Cardiac septum (tissue), 1 donor: ENCODE data around the gene SHE. TPM values are rescaled to one million over a fixed set of nuclear protein-coding genes. Genes with fewer than 3 reads are reported as not detected.
"Not testable (repeated sequence)": the region's sequence is repeated elsewhere in the genome, so short reads cannot be mapped to it uniquely, and the experiment has no call there.

Experiments
- DNase-seq: peaks from one replicate; pipeline ENCODE4 v3.0.0-alpha.2; 2020; ENCODE audit warnings: low spot score
- intact Hi-C: fragments of 100-400 bp; cut with DNase I; formaldehyde crosslinking; loops from one replicate; pipeline ENCODE4 v1.14.0; 2022
- long read RNA-seq: library from polyadenylated mRNA; unstranded; transcript quantifications from one replicate; pipeline ENCODE4 v2.0.0, GENCODE V29; 2021
- total RNA-seq: library from RNA; stranded (reverse); fragmentation: NEBNext Ultra II Directional; extraction: Animal tissue kit (Norgen Biotek cat#: 25700); gene quantifications from one replicate; pipeline ENCODE4 v1.2.1, GENCODE V29; 2021
- donor health status: DM: no; HTN: no; CAD: no.

Gene SHE
- 16.8 TPM for total RNA-seq
- long read RNA-seq, full-length matches to known transcripts = 12 of 38 reads
- long read RNA-seq, partial matches to known transcripts = 6 of 38 reads
- long read RNA-seq, other reads (novel, unspliced or antisense) = 20 of 38 reads

- peak; percentile 81 for DNase-seq
- intact Hi-C loops = loop anchor here (1.0 kb wide), 1 partner anchor 18 kb away; no protein-coding TSS in a partner anchor
Measured at GRCh38 chr1:154502066-154502743, at the start of gene SHE, which contains the start of gene TDRD10. TSS of gene SHE (minus strand) at chr1:154502412. CDS start at chr1:154502026, 386 bp downstream. TSS of gene TDRD10 (plus strand) at chr1:154502219. CDS start at chr1:154506904, 4,685 bp downstream.

GRCh38 chr1:154551474-154551873 is 49.3 kb upstream of the SHE start:
- intact Hi-C loops = no loop called here
- DNase-seq = no peak

GRCh38 chr1:154550657-154551056 is 48.4 kb upstream of the SHE start:
- intact Hi-C loops = no loop called here
- no peak for DNase-seq

- intact Hi-C loops = no loop called here
- no peak for DNase-seq
Measured at GRCh38 chr1:154550070-154550469, 47.9 kb upstream of the SHE start.

- intact Hi-C loops = loop anchor here (10.0 kb wide), 1 partner anchor 204 kb away; no protein-coding TSS in a partner anchor
Measured at GRCh38 chr1:154549202-154549770, 47.1 kb upstream of the SHE start.

GRCh38 chr1:154548028-154548427 is 45.8 kb upstream of the SHE start:
- DNase-seq = no peak
- intact Hi-C loops = loop anchor here (10.0 kb wide), 1 partner anchor 203 kb away; no protein-coding TSS in a partner anchor

More at GRCh38 chr1:154549202-154549770, 47.1 kb upstream of the SHE start:
- no peak for DNase-seq

- DNase-seq = no peak
- intact Hi-C loops = loop anchor here (10.0 kb wide), 1 partner anchor 202 kb away; no protein-coding TSS in a partner anchor
Measured at GRCh38 chr1:154547105-154547732, 45.0 kb upstream of the SHE start.

- no peak for DNase-seq
Measured at GRCh38 chr1:154546264-154547063, 44.3 kb upstream of the SHE start.

GRCh38 chr1:154541231-154541630 is 39.0 kb upstream of the SHE start:
- DNase-seq = no peak
- intact Hi-C loops = loop anchor here (10.0 kb wide), 1 partner anchor 196 kb away; no protein-coding TSS in a partner anchor

More at GRCh38 chr1:154546264-154547063, 44.3 kb upstream of the SHE start:
- intact Hi-C loops = loop anchor here (1.0 to 10.0 kb wide), 2 partner anchors 66 to 202 kb away; no protein-coding TSS in a partner anchor

GRCh38 chr1:154539486-154540483 is 37.6 kb upstream of the SHE start:
- intact Hi-C loops = loop anchor here (10.0 kb wide), 1 partner anchor 195 kb away; no protein-coding TSS in a partner anchor
- DNase-seq = peak; percentile 33

GRCh38 chr1:154536570-154536969 is 34.4 kb upstream of the SHE start:
- DNase-seq = no peak
- intact Hi-C loops = no loop called here

GRCh38 chr1:154533952-154534844 is 32.0 kb upstream of the SHE start:
- DNase-seq = no peak
- intact Hi-C loops = no loop called here

- intact Hi-C loops, DNase-seq: not testable (repeated sequence)
Measured at GRCh38 chr1:154531950-154532349, 29.7 kb upstream of the SHE start.

GRCh38 chr1:154529308-154529707 is 27.1 kb upstream of the SHE start:
- intact Hi-C loops = no loop called here
- DNase-seq = no peak

- no peak for DNase-seq
- intact Hi-C loops = no loop called here
Measured at GRCh38 chr1:154527192-154527591, 25.0 kb upstream of the SHE start.

GRCh38 chr1:154524881-154525280 is 22.7 kb upstream of the SHE start:
- intact Hi-C loops = no loop called here
- no peak for DNase-seq

GRCh38 chr1:154521695-154522094 is 19.5 kb upstream of the SHE start:
- no peak for DNase-seq

More at GRCh38 chr1:154521695-154522094, 19.5 kb upstream of the SHE start:
- intact Hi-C loops = no loop called here
